Thoracic aorta (tissue), 2 donors: ENCODE measurements around the gene TP53INP2. TPM values are rescaled to one million over a fixed set of nuclear protein-coding genes. Genes with fewer than 3 reads are reported as not detected.

Experiments used
- ATAC-seq: fragments of 150-250 bp; one replicate; pipeline ENCODE4 v1.8.0; 2017; ENCODE audit warnings: low read depth; ENCODE audit not compliant: insufficient number of reproducible peaks, low FRiP score
- DNase-seq: peaks from one replicate; pipeline ENCODE4 v3.0.0-alpha.2; 2020; ENCODE audit warnings: low spot score
- H3K27ac ChIP-seq, 2 donors: fragments of 200-600 bp; sonication (generic); 1 replicate in 1 of 2; 2 replicates in 1 of 2; pipeline ENCODE4 v1.5.1; 2016; ENCODE audit warnings: mild to moderate bottlenecking in 2 of 2, moderate library complexity in 2 of 2
- H3K27me3 ChIP-seq: fragments of 200-600 bp; sonication (generic); replicated peaks from 2 replicates; pipeline ENCODE4 v1.6.0; 2016; ENCODE audit warnings: mild to moderate bottlenecking; ENCODE audit not compliant: insufficient read depth
- H3K36me3 ChIP-seq: fragments of 200-600 bp; sonication (generic); one replicate; pipeline ENCODE4 v1.5.1; 2016
- H3K4me1 ChIP-seq, 2 donors: fragments of 200-600 bp; sonication (generic); 1 replicate in 1 of 2; 2 replicates in 1 of 2; pipeline versions ENCODE4 v1.5.1 to v1.6.0; 2016; ENCODE audit warnings: low read depth in 2 of 2, mild to moderate bottlenecking in 1 of 2; ENCODE audit not compliant: control insufficient read depth in 1 of 2
- H3K4me3 ChIP-seq: fragments of 200-600 bp; sonication (generic); 2 replicates; pipeline ENCODE4 v1.5.1; 2016; ENCODE audit warnings: mild to moderate bottlenecking
- H3K9me3 ChIP-seq: fragments of 200-600 bp; sonication (generic); 2 replicates; pipeline ENCODE4 v1.5.1; 2016
- total RNA-seq, 2 donors: library from RNA; depleted of rRNA; stranded (reverse); fragments of >200 nt; gene quantifications; one replicate each; pipeline versions ENCODE4 v1.1.0 to v1.2.3, GENCODE V29; 2016
- TF ChIP-seq, protein P1 (sequence below): fragments of 200-600 bp; sonication (generic); IDR thresholded peaks from one replicate; pipeline ENCODE4 v1.5.1; 2019; ENCODE audit warnings: antibody characterized with exemption

Gene TP53INP2
- total RNA-seq, 2 donors from 2014 or later = 14.4 to 27.7 TPM

DNA sequence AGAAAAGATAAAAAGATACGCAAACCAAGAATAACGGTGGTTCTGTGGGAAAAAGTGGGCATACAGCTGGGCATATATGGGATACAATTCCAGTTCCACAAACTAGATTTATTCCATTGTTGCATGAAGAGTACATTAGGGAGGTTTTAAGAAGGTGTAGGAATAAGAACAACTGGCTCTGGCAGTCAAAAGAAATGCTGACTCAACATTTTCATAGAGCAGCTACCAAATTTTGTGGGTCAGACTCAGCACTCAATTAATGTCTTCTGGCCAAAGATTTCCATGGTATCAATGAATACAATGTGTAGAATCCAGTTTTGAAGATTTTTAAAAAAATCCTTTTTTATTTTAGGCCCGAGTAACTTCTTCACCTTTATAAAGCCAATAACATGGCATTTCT, 40.2 kb downstream of the TP53INP2 start:
- Histone ChIP-seq H3K36me3 (peaks cover 28% of the 10 kb centered on the region), H3K4me3 (no peak overlapping the region), H3K9me3 (no peaks in the 10 kb centered on the region), H3K4me1 (no peaks in the 10 kb centered on the region), H3K27me3 (no peaks in the 10 kb centered on the region), H3K27ac (no peak overlapping the region)
- no peak for ATAC-seq
- TF ChIP-seq, protein P1, sequence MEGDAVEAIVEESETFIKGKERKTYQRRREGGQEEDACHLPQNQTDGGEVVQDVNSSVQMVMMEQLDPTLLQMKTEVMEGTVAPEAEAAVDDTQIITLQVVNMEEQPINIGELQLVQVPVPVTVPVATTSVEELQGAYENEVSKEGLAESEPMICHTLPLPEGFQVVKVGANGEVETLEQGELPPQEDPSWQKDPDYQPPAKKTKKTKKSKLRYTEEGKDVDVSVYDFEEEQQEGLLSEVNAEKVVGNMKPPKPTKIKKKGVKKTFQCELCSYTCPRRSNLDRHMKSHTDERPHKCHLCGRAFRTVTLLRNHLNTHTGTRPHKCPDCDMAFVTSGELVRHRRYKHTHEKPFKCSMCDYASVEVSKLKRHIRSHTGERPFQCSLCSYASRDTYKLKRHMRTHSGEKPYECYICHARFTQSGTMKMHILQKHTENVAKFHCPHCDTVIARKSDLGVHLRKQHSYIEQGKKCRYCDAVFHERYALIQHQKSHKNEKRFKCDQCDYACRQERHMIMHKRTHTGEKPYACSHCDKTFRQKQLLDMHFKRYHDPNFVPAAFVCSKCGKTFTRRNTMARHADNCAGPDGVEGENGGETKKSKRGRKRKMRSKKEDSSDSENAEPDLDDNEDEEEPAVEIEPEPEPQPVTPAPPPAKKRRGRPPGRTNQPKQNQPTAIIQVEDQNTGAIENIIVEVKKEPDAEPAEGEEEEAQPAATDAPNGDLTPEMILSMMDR = no peak
- no peak for DNase-seq

DNA sequence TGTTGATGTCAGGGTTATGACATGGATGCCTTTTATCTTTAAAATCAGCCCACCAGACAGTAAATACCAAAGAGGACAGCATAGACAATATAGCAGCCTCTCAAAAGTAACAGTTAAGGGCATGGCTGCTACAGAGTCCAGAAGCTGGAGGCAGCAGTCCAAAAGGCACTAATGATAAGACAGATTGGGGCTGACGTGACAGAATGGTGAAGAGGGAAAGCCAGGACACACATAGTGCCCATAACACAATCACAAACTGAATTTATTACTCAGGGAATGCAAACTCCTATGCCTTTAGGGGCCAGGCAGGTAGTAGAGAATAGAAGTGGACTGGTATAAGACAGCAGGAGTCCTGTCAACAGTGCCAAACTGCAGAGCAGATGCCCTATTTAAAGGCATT, 40.7 kb downstream of the TP53INP2 start:
- Histone ChIP-seq H3K27me3 (no peaks in the 10 kb centered on the region), H3K4me3 (no peak overlapping the region), H3K9me3 (no peaks in the 10 kb centered on the region), H3K36me3 (peaks cover 33% of the 10 kb centered on the region), H3K4me1 (no peaks in the 10 kb centered on the region), H3K27ac (no peak overlapping the region)
- ATAC-seq (no peak), DNase-seq (no peak)
- TF ChIP-seq, protein P1 = no peak

DNA sequence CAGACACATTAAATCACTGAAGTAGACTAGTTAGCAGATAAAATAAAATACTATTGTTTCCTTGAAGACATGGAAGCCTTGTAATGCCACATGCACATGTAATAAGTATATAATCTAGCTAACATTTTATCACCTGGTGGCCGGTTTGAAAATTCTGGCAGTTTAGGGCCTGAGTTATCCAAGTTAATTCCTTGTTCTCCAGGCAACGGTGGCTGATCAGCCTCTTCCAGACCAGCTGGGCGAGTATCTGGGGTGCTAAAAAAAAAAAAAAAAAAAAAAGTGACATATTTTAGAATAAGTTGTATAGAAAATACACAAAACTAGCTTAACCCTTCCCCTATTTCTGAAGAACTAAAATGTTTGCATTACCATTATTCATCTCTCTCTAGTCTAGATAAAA, 42.5 kb downstream of the TP53INP2 start:
- DNase-seq = no peak
- Histone ChIP-seq H3K9me3 (no peaks in the 10 kb centered on the region), H3K4me1 (no peaks in the 10 kb centered on the region), H3K27ac (no peak overlapping the region), H3K36me3 (peaks cover 36% of the 10 kb centered on the region), H3K4me3 (no peak overlapping the region), H3K27me3 (no peaks in the 10 kb centered on the region)
- TF ChIP-seq, protein P1 = no peak
- no peak for ATAC-seq

DNA sequence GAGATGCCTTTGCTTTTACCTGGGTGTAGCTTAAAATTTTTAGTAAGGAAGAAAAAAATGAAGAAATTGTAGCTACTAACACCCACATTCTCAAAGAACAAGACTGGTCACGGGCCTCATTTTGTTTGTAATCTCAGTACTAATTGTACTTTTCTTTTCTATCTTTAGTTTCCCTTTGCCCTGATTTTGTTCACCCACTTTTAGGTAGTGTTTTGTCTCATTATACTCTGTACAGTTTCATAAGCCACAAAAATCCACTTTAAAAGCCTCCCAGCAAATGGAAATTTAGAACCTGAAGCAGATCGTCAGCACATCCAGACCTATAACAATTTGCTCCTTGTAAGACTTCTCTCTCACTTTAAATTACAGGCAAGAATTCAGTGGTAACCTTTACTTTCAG, 43.3 kb downstream of the TP53INP2 start:
- TF ChIP-seq, protein P1 = no peak
- ATAC-seq (no peak), DNase-seq (no peak)
- Histone ChIP-seq H3K36me3 (peaks cover 30% of the 10 kb centered on the region), H3K4me3 (no peak overlapping the region), H3K4me1 (no peaks in the 10 kb centered on the region), H3K9me3 (no peaks in the 10 kb centered on the region), H3K27me3 (no peaks in the 10 kb centered on the region), H3K27ac (no peak overlapping the region)

DNA sequence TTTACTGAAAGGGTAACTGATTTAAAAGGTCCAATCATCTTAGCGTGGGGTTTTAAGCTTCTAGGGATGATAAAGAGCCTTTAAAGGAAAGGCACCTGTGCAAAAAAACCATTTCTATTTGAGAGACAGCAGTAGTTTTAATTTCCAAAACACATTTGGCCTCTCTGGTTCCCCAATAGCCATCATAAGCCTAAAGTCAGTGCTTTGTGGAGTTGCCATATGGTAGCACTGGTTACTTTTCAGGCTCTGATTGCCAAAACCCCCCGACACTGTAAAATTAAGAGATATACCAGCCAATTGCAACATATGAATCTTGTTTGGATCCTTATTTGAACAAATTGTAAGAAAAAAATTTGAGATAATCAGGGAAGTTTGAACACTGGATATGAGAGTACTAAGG, 44.6 kb downstream of the TP53INP2 start:
- no peaks in the 10 kb centered on the region for H3K4me1 ChIP-seq
- peaks cover 30% of the 10 kb centered on the region for H3K36me3 ChIP-seq
- H3K4me3 ChIP-seq = no peak overlapping the region
- H3K27ac ChIP-seq = no peak overlapping the region
- TF ChIP-seq, protein P1 = no peak
- no peak for ATAC-seq
- H3K27me3 ChIP-seq = no peaks in the 10 kb centered on the region
- no peaks in the 10 kb centered on the region for H3K9me3 ChIP-seq
- no peak for DNase-seq
